GM10266 (cell line): ENCODE data around the gene GARIN6.

Source experiments
- DNase-seq: peaks from one replicate; pipeline ENCODE4 v3.0.0; 2012; ENCODE audit errors: extremely low spot score
- TF ChIP-seq, protein P1 (sequence below): IDR thresholded peaks from 2 replicates; pipeline ENCODE4 v1.5.1; 2012; ENCODE audit warnings: mild to moderate bottlenecking, low read depth; ENCODE audit not compliant: control insufficient read depth, insufficient read depth; ENCODE audit errors: missing control alignments

GARIN6 gene

DNA sequence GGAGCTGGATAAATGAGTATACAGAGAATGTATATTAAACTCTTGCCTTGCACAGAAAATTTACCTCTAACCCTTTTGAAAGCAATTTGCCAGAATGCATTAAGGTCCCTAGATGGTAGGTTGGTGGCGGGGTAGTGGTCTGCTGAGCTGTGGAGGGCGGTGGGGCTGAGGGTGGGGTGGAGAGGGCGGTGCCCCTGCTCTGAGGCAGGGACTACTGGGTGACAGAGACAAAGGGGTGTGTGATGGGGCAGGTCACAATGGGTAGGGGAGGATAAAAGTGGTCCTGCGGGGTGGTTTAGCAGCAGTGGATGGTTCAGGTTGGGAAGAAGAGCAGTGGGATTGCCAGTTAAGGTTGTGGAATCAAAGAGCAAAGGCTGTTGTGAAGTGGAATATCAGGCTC, at the start of gene GARIN6:
Gene GARIN6, plus strand, starts transcription at position 301 of the 400 bp plus-strand sequence. CDS start 422 bp downstream, outside the sequence.
- TF ChIP-seq, protein P1, sequence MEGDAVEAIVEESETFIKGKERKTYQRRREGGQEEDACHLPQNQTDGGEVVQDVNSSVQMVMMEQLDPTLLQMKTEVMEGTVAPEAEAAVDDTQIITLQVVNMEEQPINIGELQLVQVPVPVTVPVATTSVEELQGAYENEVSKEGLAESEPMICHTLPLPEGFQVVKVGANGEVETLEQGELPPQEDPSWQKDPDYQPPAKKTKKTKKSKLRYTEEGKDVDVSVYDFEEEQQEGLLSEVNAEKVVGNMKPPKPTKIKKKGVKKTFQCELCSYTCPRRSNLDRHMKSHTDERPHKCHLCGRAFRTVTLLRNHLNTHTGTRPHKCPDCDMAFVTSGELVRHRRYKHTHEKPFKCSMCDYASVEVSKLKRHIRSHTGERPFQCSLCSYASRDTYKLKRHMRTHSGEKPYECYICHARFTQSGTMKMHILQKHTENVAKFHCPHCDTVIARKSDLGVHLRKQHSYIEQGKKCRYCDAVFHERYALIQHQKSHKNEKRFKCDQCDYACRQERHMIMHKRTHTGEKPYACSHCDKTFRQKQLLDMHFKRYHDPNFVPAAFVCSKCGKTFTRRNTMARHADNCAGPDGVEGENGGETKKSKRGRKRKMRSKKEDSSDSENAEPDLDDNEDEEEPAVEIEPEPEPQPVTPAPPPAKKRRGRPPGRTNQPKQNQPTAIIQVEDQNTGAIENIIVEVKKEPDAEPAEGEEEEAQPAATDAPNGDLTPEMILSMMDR, result no peak
- no peak for DNase-seq

DNA sequence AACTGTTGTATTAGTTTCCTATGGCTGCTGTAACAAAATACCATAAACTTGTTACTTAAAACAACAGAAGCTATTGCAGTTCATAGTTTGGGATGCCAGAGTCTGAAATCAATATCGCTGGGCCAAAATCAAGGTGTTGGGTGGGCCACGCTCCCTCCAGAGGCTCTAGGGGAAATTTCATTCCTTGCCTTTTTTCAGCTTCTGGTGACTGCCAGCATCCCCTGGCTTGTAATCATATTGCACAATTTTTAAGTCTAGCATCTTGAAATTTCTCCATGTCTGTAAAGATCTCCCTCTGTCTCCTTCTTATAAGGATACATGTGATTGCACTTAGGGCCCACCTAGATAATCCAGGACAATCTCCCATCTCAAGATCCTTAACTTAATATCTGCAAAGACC, 48.8 kb upstream of the GARIN6 start:
- DNase-seq, result no peak
- TF ChIP-seq, protein P1, result no peak

DNA sequence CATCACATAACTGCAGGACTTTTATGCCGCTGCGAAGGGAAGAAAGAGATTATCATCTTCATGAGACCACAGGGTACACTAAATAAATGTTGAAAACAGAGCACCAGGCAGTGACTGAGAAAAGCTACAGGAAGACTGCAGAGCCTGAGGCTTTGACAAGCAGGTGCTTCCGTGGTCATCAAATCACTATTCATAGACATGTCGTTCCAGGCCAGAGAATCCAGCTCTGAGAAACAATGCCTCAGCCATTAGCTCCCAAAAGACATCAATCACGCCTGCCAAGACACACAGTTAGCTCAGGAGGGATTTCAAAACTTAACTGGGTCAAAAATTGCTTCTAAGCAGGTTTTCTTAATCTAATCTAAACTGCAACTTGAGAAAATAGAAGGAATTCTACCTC, 47.2 kb upstream of the GARIN6 start:
- TF ChIP-seq, protein P1, result no peak
- DNase-seq, result no peak

DNA sequence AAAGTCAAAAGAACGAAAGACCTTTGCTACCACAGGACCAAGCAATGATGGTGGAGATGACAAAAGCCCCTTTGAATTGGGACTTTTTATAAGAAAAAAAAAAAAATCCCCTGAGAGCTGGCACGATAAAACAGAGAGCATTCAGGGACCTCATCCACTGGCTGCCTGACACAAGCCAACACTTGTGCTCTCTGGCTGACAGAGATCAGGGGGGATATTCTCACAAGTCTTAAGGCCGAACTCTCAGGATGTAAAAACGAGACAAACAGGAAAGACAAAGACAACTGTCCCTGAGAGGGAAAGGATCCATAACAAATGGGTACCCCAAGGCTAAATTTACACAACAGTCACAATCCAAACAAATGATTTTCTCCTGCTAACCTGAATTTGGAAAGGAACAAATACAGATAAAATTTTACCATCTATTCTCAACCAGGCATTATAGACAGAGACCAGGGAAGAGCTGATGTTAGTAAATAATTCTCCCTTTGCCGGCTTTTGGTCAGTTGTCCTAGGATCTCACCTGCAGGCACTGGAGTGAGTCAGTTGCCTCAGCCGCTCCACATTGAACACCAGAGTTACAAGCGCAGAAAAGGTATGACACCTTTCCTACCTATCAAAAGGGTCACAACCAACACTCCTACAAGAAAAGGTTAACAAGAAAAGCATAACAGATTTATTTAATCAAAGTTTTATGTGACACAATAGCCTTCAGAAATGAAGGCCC, 37.9 kb upstream of the GARIN6 start:
- TF ChIP-seq, protein P1, result no peak
- DNase-seq, result no peak

DNA sequence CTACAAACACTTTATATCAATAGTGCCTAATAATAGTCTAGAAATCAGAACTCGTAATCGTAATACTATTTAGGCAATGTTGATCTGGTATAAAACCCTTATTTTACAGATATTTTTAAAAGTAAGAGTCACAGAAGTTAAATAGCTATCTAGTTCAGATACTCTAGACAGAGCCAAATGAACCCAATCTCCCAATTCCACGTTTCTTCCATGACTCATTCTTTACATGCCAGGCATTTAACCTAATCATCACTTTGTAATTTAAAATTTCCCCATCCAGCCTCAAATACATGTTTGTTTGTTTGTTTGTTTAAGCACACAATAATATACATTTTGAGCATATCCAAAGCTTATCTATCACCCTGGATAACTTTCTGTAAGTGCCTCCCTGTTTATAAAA, 36.4 kb upstream of the GARIN6 start:
- TF ChIP-seq, protein P1, result no peak

DNA sequence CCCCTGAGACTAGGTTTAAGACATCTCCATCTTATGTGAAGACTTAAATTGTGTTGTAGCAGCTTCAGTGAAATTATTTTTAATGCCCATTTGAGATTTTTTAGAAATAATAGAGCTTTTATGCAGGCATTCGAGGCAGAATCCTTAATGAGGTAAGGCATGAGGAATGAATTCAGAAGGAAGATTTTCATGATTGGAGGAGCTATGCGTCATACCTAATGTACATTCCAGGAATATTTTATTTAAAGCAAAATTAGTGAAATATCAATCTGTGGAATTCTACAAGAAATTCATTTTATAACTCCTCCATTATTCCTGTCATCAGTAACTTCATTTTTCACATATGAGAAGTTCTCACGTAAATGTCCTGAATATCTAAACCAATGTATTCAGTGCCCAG, 36.0 kb upstream of the GARIN6 start:
- DNase-seq, result no peak

More for the DNA sequence above, 36.4 kb upstream of the GARIN6 start:
- no peak for DNase-seq

DNA sequence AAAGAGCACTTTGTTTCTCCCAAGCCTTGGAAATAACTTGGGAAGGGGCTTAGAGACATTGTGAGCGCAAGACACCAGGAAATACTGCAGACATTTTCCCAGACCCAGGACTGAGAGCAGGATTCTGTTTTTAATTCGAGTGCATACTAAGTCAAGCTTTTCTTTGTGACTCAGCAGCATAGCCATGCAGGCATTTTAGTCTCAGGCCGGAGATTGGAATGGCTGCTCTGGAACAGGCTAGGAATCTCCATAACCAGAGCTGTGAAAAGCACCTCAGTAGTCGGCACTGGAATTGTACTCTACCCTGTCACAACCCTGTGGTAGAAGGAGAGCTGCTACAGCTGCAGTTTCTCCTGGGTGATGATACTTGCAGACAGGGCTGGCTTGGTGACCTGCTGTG, 28.9 kb upstream of the GARIN6 start:
- TF ChIP-seq, protein P1, result no peak
- DNase-seq, result no peak

More for the DNA sequence above, 36.0 kb upstream of the GARIN6 start:
- TF ChIP-seq, protein P1, result no peak
